Testis (tissue), 3 donors: Measurements from ENCODE around the gene HYDIN. TPM values are rescaled to one million over a fixed set of nuclear protein-coding genes. Genes with fewer than 3 reads are reported as not detected.

ENCODE experiments used
- DNase-seq: peaks from one replicate; pipeline ENCODE4 v3.0.0-alpha.2; 2019
- H3K27ac ChIP-seq, 2 donors: fragments of 200-600 bp; sonication (generic); one replicate each; pipeline ENCODE4 v1.5.1; 2019
- H3K27me3 ChIP-seq: fragments of 200-600 bp; sonication (generic); one replicate; pipeline ENCODE4 v1.5.1; 2019
- H3K36me3 ChIP-seq: fragments of 200-600 bp; sonication (generic); one replicate; pipeline ENCODE4 v1.5.1; 2017; ENCODE audit warnings: low read depth; ENCODE audit errors: missing control alignments
- H3K4me1 ChIP-seq: fragments of 200-600 bp; sonication (generic); one replicate; pipeline ENCODE4 v1.5.1; 2019
- H3K4me3 ChIP-seq, 2 donors: fragments of 200-600 bp; sonication (generic); one replicate each; pipeline ENCODE4 v1.5.1; 2017 to 2019
- H3K9me3 ChIP-seq: fragments of 200-600 bp; sonication (generic); one replicate; pipeline ENCODE4 v1.5.1; 2017
- CTCF ChIP-seq, 3 experiments: fragments of 450-650 bp in 2 of 3; fragments of 200-600 bp in 1 of 3; sonication (generic) in 1 of 3; IDR thresholded peaks; one replicate each; pipeline ENCODE4 v1.5.1; 2016 to 2019; ENCODE audit warnings: antibody characterized with exemption in 3 of 3, mild to moderate bottlenecking in 2 of 3, moderate library complexity in 1 of 3
- POLR2A ChIP-seq: fragments of 450-650 bp; IDR thresholded peaks from one replicate; pipeline ENCODE4 v1.6.1; 2017; ENCODE audit warnings: antibody characterized with exemption, mild to moderate bottlenecking, moderate library complexity
- WGBS, 2 donors: methylation state at CpG; one replicate each; pipeline ENCODE4 v1.1.5; 2018; 5-methylcytosine and 5-hydroxymethylcytosine counted together
- intact Hi-C: fragments of 100-400 bp; cut with DNase I; formaldehyde crosslinking; loops from one replicate; pipeline ENCODE4 v1.15.1; 2023; ENCODE audit warnings: low total_unique reads
- polyA plus RNA-seq: library from polyadenylated mRNA; stranded (reverse); fragments of 350-450 nt; fragmentation: Illumina TruSeq; extraction: RNeasy Lipid Tissue Mini Kit (QIAGEN cat#74804); gene quantifications from one replicate; pipeline ENCODE4 v1.2.3, GENCODE V29; 2014; ENCODE audit warnings: low read depth, low replicate concordance; ENCODE audit not compliant: insufficient read depth
- total RNA-seq, 2 donors: library from RNA; depleted of rRNA; stranded (reverse); fragments of >200 nt; gene quantifications; one replicate each; pipeline ENCODE4 v1.2.3, GENCODE V29; 2016

HYDIN gene
- total and polyA plus RNA-seq, 3 donors from 2014 or later: 29.6 to 54.7 (median 30.3) TPM

GRCh38 chr16:71242036-71242435 is 11.5 kb upstream of the HYDIN start:
- WGBS, 2 donors: 85 to 90% methylated on average over 4 of the region's 4 CpGs
- H3K27me3 ChIP-seq: no peaks in the 10 kb centered on the region
- no peaks in the 10 kb centered on the region for H3K4me1 ChIP-seq
- no peak for DNase-seq
- no peak overlapping the region for H3K4me3 ChIP-seq
- H3K9me3 ChIP-seq: no peaks in the 10 kb centered on the region
- H3K27ac ChIP-seq: no peak overlapping the region
- H3K36me3 ChIP-seq: no peaks in the 10 kb centered on the region
- intact Hi-C loops: no loop called here
- TF ChIP-seq CTCF (IDR thresholded peaks at IDR 0.05) (no peak), POLR2A (no peak)

- TF ChIP-seq CTCF (IDR thresholded peaks at IDR 0.05) (no peak), POLR2A (no peak)
- intact Hi-C loops: no loop called here
- WGBS, 2 donors: 93 to 98% methylated on average over 1 of the region's 1 CpG
- DNase-seq: no peak
- Histone ChIP-seq H3K27ac (no peak overlapping the region), H3K4me3 (no peak overlapping the region), H3K36me3 (no peaks in the 10 kb centered on the region), H3K27me3 (no peaks in the 10 kb centered on the region), H3K4me1 (no peaks in the 10 kb centered on the region), H3K9me3 (no peaks in the 10 kb centered on the region)
Observed at GRCh38 chr16:71229344-71229743, 1.2 kb downstream of the HYDIN start.

GRCh38 chr16:71226229-71227141 is 4.0 kb downstream of the HYDIN start:
- H3K36me3 ChIP-seq: no peaks in the 10 kb centered on the region
- no peaks in the 10 kb centered on the region for H3K4me1 ChIP-seq
- no peaks in the 10 kb centered on the region for H3K27me3 ChIP-seq
- H3K27ac ChIP-seq: no peak overlapping the region
- no peak overlapping the region for H3K4me3 ChIP-seq
- 73 to 77% methylated on average over 5 of the region's 5 CpGs for WGBS, 2 donors
- intact Hi-C loops: no loop called here
- H3K9me3 ChIP-seq: no peaks in the 10 kb centered on the region
- no peak for TF ChIP-seq CTCF (IDR thresholded peaks at IDR 0.05)
- TF ChIP-seq POLR2A: no peak
- no peak for DNase-seq

- intact Hi-C loops: no loop called here
- H3K27me3 ChIP-seq: no peaks in the 10 kb centered on the region
- no peaks in the 10 kb centered on the region for H3K9me3 ChIP-seq
- TF ChIP-seq CTCF (IDR thresholded peaks at IDR 0.05) (no peak), POLR2A (no peak)
- no peaks in the 10 kb centered on the region for H3K4me1 ChIP-seq
- no peak for DNase-seq
- WGBS, 2 donors: 83 to 92% methylated on average over 3 of the region's 3 CpGs
- H3K27ac ChIP-seq: no peak overlapping the region
- H3K4me3 ChIP-seq: no peak overlapping the region
- H3K36me3 ChIP-seq: no peaks in the 10 kb centered on the region
Observed at GRCh38 chr16:71225145-71225544, 5.4 kb downstream of the HYDIN start.
